GM19240 (cell line): ENCODE results near the gene WSB2.
A peak's percentile ranks its signal among the peaks of the same experiment; 100 is the strongest.

ENCODE experiments used
- DNase-seq: peaks from one replicate; pipeline ENCODE4 v3.0.0; 2011; ENCODE audit warnings: low spot score; ENCODE audit not compliant: insufficient read length

Gene WSB2

DNA sequence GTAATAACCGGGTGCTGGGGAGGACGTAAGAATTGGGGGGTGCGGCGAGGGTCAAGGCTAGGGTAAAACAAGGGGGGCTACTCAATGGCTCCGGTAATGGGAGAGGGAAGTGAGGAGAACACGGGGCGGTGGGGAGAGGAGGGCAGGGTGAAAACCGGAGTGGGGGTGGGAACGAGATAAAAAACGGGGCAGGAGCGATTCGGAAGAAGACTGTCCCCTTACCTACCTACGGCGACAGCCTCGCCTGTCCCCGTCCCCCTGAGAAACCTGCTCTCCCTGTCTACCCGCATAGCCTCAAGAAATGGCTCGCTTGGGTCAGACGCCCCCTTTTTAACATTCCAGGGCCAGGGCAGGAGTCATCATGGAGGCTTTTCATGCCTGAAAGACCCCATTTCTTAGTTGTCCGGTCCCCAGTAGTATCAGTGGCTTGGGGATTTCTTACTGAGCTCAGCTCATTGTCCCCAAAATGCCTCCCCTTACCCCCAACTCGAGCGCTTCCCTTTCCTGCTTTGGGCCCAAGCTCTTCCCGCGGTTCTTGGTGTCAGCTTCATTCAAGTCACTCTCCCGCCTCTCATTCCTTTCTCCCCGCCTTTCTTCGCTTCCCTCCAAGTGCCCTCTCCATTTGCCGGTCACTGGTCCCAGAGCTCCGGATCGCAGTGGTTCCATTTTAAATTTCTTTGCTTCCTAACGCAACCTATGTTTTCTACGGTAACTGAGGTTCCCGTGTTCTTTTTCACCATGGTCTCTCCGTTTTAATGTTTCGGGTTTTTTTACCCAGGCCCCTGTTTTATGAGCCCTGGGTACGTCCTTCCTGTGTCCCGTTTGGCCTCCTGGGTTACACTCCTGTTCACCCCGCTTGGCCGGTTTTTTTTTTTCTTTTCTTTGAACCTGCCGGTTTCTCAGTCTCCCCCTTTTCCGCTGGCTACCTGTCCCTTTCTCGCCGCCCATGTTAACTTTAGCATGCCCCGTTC is 1.2 kb upstream of the WSB2 start:
- peak; percentile 23 for DNase-seq

GRCh38 chr12:118060301-118061010 is 523 bp downstream of the WSB2 start:
- no peak for DNase-seq

DNA sequence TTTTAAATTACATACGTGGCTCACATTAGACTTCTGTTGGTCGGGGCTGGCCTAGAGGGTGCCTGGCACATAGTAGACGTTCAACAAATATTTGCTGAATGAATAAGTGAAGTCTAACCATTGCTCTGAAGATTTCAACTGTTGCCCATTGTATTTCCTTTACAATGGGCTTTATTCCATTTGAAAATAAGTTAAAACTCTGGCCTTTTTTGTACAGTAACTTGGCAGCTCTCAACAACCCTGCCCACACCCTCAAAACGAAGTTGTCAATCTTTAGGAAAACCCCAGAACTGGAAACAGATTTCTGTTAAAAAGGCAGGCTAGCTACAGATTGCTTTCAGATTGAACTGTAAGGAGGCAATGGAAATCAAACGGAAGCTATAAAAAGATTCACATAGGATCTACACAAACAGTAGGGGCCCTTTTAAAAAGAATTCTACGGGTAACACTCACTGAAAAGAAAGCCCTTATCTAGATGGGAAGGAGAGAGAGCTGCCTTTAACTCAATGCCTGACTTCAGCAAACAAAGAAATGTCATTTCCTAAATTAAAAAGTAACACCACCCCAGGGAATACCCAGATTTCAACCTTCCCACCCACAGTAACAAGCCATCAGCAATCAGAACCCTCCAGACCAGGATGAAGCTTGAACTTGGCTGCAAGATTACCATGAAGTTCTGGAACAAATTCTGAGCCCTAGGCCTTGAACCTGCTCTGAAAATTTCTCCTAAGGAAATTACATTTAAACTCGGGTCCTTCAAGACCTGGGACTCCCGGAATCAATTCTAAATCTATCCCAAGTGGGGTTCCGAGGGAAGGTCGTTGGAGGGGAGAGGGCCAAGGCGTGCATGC is 1.4 kb downstream of the WSB2 start:
- DNase-seq: no peak

DNA sequence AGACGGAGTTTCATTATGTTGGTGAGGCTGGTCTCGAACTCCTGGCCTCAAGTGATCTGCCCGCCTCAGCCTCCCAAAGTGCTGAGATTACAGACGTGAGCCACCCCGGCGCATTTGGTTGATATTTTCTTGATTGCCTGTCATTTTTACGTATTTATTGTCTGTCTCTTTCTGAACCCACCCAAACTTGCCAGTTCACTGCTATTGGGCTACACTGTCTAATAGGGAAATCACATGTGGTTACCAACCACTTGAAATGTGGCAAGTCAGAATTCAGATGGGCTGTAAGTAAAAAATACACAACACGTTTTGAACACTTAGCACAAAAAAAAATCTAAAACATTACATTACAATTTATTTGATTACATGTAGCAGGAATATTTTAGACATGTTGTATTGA is 2.1 kb downstream of the WSB2 start:
- no peak for DNase-seq

DNA sequence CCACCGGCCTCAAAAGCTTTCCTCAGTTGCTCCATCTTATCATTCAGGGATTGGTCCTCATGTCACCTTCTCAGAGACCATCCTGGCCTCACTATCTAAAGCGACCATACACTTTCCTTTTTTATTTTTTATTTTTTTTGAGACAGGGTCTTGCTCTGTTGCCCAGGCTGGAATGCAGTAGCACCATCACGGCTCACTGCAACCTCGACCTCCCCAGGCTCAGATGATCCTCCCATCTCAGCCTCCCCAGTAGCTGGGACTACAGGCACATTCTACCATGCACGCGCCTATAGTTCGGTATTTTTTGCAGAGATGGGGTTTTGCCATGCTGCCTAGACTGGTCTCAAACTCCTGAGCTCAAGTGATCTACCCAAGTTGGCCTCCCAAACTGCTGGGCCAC is 2.8 kb downstream of the WSB2 start:
- no peak for DNase-seq

DNA sequence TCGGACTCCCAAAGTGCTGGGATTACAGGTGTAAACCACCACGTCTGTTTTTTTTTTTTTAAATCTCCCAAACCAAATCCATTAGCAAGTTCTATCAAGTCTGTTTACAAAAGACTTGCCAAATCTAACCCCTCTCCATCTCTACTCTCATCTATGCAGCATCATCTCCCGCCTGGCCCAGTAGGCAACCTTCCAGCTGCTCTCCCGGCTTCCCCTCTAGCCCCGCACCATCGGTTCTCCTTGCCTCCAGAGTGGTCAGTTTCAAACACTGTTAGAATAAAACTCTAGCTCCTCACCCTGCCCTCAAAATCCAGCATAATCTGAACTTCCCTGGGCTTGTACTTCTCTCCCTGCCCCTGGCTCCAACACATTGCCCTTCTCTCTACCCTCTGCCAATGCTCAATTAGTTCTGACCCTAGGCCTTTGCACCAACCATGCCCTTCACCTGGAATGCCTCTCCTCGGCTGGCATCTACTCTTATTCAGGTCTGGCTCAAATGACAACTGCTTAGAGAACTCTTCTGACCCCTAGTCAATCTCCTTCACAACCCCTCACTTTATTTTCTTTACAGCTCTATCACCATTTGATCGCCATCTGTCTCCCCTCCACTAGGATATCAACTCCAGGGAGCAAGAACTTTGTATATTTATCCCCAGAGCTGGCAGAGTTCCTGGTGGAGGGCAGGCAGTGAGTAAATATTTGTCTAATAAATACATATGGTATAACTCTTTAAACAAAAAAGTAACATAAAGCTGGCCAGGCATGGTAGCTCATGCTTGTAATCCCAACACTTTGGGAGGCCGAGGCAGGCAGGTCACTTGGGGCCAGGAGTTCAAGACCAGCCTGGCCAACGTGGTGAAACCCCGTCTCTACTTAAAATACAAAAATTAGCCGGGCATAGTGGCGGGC is 4.9 kb downstream of the WSB2 start:
- no peak for DNase-seq

DNA sequence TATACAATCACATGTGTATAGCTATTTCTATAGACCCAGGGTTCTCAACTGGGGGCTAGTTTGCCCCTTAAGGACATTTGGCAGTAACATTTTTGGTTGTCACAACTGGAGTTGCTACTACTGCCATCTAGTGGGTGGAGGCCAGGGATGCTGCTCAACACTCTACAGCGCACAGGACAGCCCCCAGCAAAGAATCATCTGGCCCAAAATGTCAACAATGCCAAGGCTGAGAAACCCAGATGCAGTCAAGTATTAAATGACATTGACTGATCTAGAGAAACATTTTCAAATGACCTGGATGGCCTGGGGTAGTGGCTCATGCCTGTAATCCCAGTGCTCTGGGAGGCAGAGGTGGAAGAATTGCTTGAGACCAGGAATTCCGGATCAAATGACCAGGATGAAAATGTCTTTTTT is 5.8 kb downstream of the WSB2 start:
- DNase-seq: peak; percentile 41

DNA sequence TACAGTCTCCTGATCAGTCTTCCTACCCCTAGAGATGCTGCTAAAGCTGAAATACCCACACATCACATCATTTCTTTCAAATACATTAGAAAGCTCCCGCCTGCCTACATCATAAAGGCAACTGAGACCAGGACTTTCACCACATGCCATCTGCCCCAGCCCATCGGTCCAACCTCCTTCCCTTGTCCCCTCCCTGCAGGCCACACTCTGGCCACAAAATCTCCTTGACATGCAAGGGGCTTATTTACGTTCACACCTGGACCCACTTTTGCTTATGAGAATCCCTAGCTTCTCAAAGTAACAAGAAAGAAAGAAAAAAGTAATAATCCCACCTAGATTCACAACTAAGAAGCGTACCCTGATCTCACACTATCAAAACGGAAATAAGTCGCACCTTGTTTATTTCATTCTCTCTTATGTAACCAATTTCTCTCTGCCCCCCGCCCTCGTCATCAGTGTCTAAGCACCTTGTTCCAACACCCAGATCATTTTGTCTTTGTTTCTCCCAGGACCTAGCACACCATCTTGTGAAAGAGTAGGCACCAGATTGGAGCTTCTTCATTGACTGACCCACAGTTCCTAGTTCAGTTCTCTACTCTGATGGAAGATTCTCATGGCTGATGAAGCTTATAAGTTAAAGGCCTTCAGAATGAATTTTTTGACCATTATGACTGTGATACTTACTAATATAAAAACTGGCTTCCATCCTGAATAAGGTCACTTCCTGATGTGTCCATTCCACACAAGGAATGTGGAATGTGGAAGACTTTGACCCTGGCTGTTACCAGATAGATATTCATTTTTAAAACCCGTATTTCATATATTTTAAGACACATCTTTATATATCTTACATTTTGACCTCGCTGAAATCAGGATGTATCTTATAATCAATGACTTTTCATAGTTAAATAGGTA is 7.7 kb downstream of the WSB2 start:
- no peak for DNase-seq

GRCh38 chr12:118052324-118053070 is 8.5 kb downstream of the WSB2 start:
- DNase-seq: no peak

GRCh38 chr12:118050972-118051910 is 9.7 kb downstream of the WSB2 start:
- no peak for DNase-seq

- DNase-seq: no peak
Measured at GRCh38 chr12:118046430-118046829, 14.5 kb downstream of the WSB2 start.

DNA sequence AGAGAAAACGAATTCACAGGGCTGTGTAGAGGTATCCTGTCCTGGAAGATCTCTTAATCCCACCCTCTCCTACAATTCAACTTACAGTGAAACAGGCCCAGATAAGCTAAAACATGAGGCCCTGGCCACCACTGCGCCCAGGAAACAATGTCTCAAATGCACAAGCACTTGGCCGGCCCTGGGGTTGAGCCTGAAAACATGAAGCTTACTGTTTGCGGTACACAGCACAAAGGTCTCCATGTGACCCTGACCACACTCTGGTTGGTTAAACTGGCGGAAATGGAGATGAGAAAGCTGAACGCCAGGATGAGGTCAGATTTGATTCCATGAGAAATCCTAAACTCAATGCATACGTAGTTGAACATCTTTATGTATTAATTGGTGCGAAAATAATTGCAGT is 16.4 kb downstream of the WSB2 start:
- DNase-seq: no peak

DNA sequence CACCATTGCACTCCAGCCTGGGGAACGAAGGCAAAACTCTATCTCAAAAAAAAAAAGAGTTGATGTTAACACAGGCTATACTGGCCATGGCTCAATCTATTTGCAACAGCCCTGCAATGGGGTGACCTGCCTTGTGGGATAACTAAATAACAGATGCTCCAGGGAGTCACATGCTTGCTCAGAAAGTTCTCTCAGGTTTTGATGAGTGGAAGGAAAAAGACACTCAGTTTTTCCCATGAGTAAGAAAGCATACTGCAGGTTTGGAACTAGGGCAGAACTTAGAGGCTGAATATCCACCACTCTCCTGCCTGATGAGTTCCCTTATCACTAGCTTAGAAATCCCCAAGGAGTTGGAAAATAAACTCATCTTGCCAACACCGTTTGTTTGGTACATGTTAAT is 16.9 kb downstream of the WSB2 start:
- DNase-seq: no peak

DNA sequence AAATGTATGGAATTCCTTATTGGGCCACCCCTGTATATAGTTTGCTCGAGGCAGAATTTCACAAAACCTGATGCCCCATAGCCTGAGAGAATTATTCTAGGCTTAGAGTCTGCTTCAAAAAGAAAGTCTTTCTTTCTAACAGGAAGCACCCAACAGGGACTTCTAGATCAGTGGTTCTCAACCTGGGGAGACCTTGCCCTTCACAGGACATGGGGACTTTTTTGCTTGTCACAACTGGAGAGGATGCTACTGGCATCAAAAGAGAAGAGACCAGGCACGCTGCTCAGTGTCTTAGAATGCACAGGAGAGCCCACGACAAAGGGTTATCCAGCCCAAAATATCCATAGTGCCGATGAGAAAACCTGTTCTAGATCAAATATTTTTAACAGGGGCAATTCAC is 18.9 kb downstream of the WSB2 start:
- no peak for DNase-seq

- no peak for DNase-seq
Measured at GRCh38 chr12:118038137-118038536, 22.8 kb downstream of the WSB2 start.

GRCh38 chr12:118036672-118037411 is 24.1 kb downstream of the WSB2 start:
- no peak for DNase-seq
